Measurements from ENCODE around the gene TRIM46. TPM values are rescaled to one million over a fixed set of nuclear protein-coding genes. Genes with fewer than 3 reads are reported as not detected.

Gene TRIM46
- total RNA-seq, 1 experiment from 2014 or later: 6.0 TPM

GRCh38 chr1:155125511-155125945 lies 48.1 kb upstream of the TRIM46 start:
- DNase-seq: peak in 1 of 2 experiments; percentile 3
- CTCF ChIA-PET: interaction anchor here (0.7 kb wide), 1 partner anchor 9 kb away, joined by 3 read pairs; no protein-coding TSS in a partner anchor
- no peak overlapping the region for H2AFZ ChIP-seq

GRCh38 chr1:155125946-155126555 lies 47.6 kb upstream of the TRIM46 start:
- intact Hi-C loops (cut with micrococcal nuclease; ENCODE audit: unreplicated experiment): loop anchor here (5.0 kb wide), 1 partner anchor 569 kb away; the partner anchor contains the start of gene UBE2Q1
- no peak overlapping the region for H3K27ac ChIP-seq
- H2AFZ ChIP-seq: no peak overlapping the region; the same call in 1 of the 2 replicates
- no peak for TF ChIP-seq CTCF (conservative IDR thresholded peaks at IDR 0.05)
- TF ChIP-seq EZH2 (IDR thresholded peaks at IDR 0.05; ENCODE audit: low read depth): no peak
- H3F3A ChIP-seq (ENCODE audit: insufficient read depth, low read depth): peaks cover 55% of the 10 kb centered on the region
- H3K27me3 ChIP-seq (ENCODE audit: insufficient read depth, low read depth): no peaks in the 10 kb centered on the region
- no TSS peak for BruUV-seq (replicated peaks)
- H3K4me2 ChIP-seq: peak overlapping the region; percentile 99
- H3K4me1 ChIP-seq (replicated peaks; ENCODE audit: insufficient read depth): peaks cover 50% of the 10 kb centered on the region
- POLR2A ChIA-PET (ENCODE audit: unreplicated experiment): interaction anchor here (0.6 to 0.7 kb wide), 3 partner anchors 18 to 27 kb away, joined by 3 to 8 read pairs (median 5); no protein-coding TSS in a partner anchor
- peak overlapping the region; percentile 85; the same call in 1 of the 2 replicates for H3K4me3 ChIP-seq
- no peaks in the 10 kb centered on the region for H4K20me1 ChIP-seq (ENCODE audit: insufficient read depth)
- peak in 1 of 2 experiments; percentile 61 for DNase-seq
- CTCF ChIA-PET: interaction anchor here (0.7 kb wide), 1 partner anchor 9 kb away, joined by 3 read pairs; no protein-coding TSS in a partner anchor
- peaks cover 27% of the 10 kb centered on the region for H3K79me2 ChIP-seq (ENCODE audit: low read depth)
- no peaks in the 10 kb centered on the region for H3K36me3 ChIP-seq (ENCODE audit: low read depth)
- no peaks in the 10 kb centered on the region for H3K9me3 ChIP-seq (ENCODE audit: insufficient read depth, low read depth)
- no peaks in the 10 kb centered on the region for H3K9me2 ChIP-seq (ENCODE audit: insufficient read depth)

More at GRCh38 chr1:155125511-155125945, 48.1 kb upstream of the TRIM46 start:
- peaks cover 55% of the 10 kb centered on the region for H3F3A ChIP-seq (ENCODE audit: insufficient read depth, low read depth)
- no peak overlapping the region for H3K27ac ChIP-seq
- H3K4me2 ChIP-seq: peak overlapping the region; percentile 99
- H3K4me3 ChIP-seq: no peak overlapping the region; the same call in 1 of the 2 replicates
- intact Hi-C loops (cut with micrococcal nuclease; ENCODE audit: unreplicated experiment): loop anchor here (5.0 kb wide), 1 partner anchor 568 kb away; the partner anchor contains the start of gene UBE2Q1
- BruUV-seq (replicated peaks): no TSS peak
- no peaks in the 10 kb centered on the region for H3K9me2 ChIP-seq (ENCODE audit: insufficient read depth)
- POLR2A ChIA-PET (ENCODE audit: unreplicated experiment): interaction anchor here (0.6 to 0.7 kb wide), 2 partner anchors 17 to 26 kb away, joined by 5 to 8 read pairs; no protein-coding TSS in a partner anchor
- no peaks in the 10 kb centered on the region for H3K36me3 ChIP-seq (ENCODE audit: low read depth)
- H3K9me3 ChIP-seq (ENCODE audit: insufficient read depth, low read depth): no peaks in the 10 kb centered on the region
- TF ChIP-seq EZH2 (IDR thresholded peaks at IDR 0.05; ENCODE audit: low read depth) (no peak), CTCF (conservative IDR thresholded peaks at IDR 0.05) (no peak)
- H3K27me3 ChIP-seq (ENCODE audit: insufficient read depth, low read depth): no peaks in the 10 kb centered on the region
- no peaks in the 10 kb centered on the region for H4K20me1 ChIP-seq (ENCODE audit: insufficient read depth)
- H3K79me2 ChIP-seq (ENCODE audit: low read depth): peaks cover 21% of the 10 kb centered on the region
- peaks cover 45% of the 10 kb centered on the region for H3K4me1 ChIP-seq (replicated peaks; ENCODE audit: insufficient read depth)

- TF ChIP-seq CTCF (conservative IDR thresholded peaks at IDR 0.05) (no peak; the same call in 1 of the 2 replicates), EZH2 (IDR thresholded peaks at IDR 0.05; ENCODE audit: low read depth) (no peak)
- peaks cover 58% of the 10 kb centered on the region for H3F3A ChIP-seq (ENCODE audit: insufficient read depth, low read depth)
- POLR2A ChIA-PET (ENCODE audit: unreplicated experiment): interaction anchor here (0.6 kb wide), 1 partner anchor 19 kb away, joined by 3 read pairs; no protein-coding TSS in a partner anchor
- no peaks in the 10 kb centered on the region for H3K27me3 ChIP-seq (ENCODE audit: insufficient read depth, low read depth)
- H2AFZ ChIP-seq: peak overlapping the region; percentile 79
- H3K79me2 ChIP-seq (ENCODE audit: low read depth): peaks cover 32% of the 10 kb centered on the region
- intact Hi-C loops (cut with micrococcal nuclease; ENCODE audit: unreplicated experiment): loop anchor here (1.0 to 5.0 kb wide), 2 partner anchors 9 to 569 kb away; partner anchors contain the start of genes SLC50A1 and UBE2Q1
- peak overlapping the region; percentile 99 for H3K4me2 ChIP-seq
- no peaks in the 10 kb centered on the region for H3K9me2 ChIP-seq (ENCODE audit: insufficient read depth)
- H3K9me3 ChIP-seq (ENCODE audit: insufficient read depth, low read depth): no peaks in the 10 kb centered on the region
- no TSS peak for BruUV-seq (replicated peaks)
- peak; percentile 61 to 63 for DNase-seq
- H3K36me3 ChIP-seq (ENCODE audit: low read depth): peaks cover 3% of the 10 kb centered on the region
- H3K4me1 ChIP-seq (replicated peaks; ENCODE audit: insufficient read depth): peaks cover 56% of the 10 kb centered on the region
- H3K4me3 ChIP-seq: peak overlapping the region; percentile 85
- peak overlapping the region; percentile 98 for H3K27ac ChIP-seq
- H4K20me1 ChIP-seq (ENCODE audit: insufficient read depth): no peaks in the 10 kb centered on the region
- CTCF ChIA-PET: no interaction called here
These were observed 47.0 kb upstream of the TRIM46 start for GRCh38 chr1:155126556-155127104.
